CD4-positive, alpha-beta T cell treated with Interferon gamma for 1 hour (primary cell): ENCODE results near the gene KRTAP3-2.

ENCODE experiments used
- DNase-seq: peaks from one replicate; pipeline ENCODE4 v3.0.0-alpha.2; 2020

Gene KRTAP3-2

GRCh38 chr17:40961591-40961990, 38.1 kb downstream of the KRTAP3-2 start:
- DNase-seq: no peak

GRCh38 chr17:40960144-40960543, 39.6 kb downstream of the KRTAP3-2 start:
- DNase-seq: no peak

GRCh38 chr17:40958086-40958953, 41.4 kb downstream of the KRTAP3-2 start:
- no peak for DNase-seq

- no peak for DNase-seq
Measured at GRCh38 chr17:40956401-40957254, 43.1 kb downstream of the KRTAP3-2 start.

- no peak for DNase-seq
Measured at GRCh38 chr17:40953881-40954280, 45.8 kb downstream of the KRTAP3-2 start.

- DNase-seq: no peak
Measured at GRCh38 chr17:40952661-40953060, 47.0 kb downstream of the KRTAP3-2 start.

GRCh38 chr17:40952154-40952553, 47.6 kb downstream of the KRTAP3-2 start:
- DNase-seq: no peak

- DNase-seq: no peak
Measured at GRCh38 chr17:40951011-40951622, 48.6 kb downstream of the KRTAP3-2 start.

GRCh38 chr17:40950176-40950575, 49.5 kb downstream of the KRTAP3-2 start:
- DNase-seq: no peak

- DNase-seq: no peak
Measured at GRCh38 chr17:40949418-40949817, 50.3 kb downstream of the KRTAP3-2 start.
